Fibroblast of skin of left quadriceps (primary cell): Measurements from ENCODE around the gene TMC5.

ENCODE experiments used
- DNase-seq, 2 experiments: peaks; one replicate each; pipeline ENCODE4 v3.0.0-alpha.2; 2013; ENCODE audit warnings: low read depth in 2 of 2

Gene TMC5

DNA sequence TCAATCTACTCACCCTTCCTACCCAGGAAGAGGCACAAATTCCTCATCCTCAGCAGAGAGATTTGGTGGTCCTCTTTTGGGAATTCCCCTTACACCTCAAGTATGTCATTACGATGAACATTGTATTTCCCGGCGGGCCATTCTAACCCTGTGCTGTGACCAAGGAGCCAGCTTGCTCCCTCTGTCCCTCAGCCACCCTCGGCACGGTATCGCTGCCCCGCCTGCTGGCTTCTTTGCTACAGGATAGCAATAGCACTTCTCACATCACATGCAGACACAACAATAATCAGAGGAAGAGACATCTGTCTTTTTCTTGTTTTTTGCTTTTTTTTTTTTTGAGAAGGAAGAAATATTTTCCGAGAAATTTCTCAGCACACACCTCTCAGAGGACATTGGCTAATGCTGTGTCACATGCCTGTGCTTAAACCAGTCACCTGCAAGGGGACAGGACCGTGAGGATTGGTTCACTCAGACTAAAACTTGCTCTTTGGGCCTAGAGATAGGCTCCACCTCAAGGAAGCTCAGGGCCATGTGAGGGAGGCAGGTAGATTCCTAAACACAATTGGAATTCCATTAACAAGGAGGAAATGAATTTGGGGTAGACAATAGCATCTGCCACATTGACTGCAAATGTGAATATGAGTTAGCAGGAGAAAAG lies 41.2 kb downstream of the TMC5 start:
- no peak for DNase-seq

DNA sequence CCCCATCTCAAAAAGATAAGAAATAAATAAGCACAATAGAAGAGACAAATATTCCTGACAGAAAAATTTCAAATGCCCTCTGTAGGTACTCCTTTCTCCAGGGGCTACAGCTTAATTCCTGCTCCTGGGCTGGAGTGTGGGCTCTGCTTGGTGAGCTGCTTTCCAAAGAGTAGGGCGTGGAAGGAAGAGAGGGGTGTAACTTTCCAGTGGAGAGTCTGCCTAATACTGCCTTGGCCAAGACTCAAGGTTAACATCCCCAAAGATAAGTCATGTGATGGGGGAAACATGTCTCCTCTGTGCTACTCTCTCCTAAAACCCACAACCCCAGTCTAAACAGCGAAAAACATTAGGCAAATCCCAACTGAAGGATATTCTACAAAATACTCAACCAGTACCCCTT lies 42.7 kb downstream of the TMC5 start:
- DNase-seq = no peak

DNA sequence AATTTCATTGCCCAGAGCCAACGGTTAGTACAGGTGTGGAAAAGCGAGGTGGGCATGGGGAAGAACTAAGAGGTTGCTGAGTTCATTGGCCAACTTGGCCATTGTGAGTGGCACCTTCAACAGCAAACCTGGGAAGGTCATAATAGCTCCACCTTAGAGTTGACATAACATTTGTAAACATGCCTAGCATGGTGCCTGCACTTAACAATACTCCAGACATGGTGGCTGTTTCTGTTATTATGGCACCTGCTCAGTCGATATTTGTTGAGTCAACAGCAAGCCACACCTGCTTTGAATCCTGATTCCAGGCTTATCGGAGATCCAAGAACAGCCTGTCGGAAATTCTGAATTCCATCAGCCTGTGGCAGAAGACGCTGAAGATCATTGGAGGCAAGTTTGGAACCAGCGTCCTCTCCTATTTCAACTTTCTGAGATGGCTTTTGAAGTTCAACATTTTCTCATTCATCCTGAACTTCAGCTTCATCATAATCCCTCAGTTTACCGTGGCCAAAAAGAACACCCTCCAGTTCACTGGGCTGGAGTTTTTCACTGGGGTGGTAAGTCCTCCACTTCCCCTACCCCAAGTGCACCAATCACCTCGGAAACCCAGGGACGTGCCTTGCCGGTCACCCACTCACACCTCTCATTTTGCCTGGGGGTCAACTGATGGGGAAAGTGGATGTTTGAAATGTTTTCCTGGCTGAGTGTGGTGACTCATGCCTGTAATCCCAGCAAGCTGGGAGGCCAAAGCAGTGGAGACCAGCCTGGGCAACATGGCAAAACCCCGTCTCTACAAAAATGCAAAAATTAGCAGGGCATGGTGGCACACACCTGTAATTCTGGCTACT lies 46.0 kb downstream of the TMC5 start:
- DNase-seq = no peak

DNA sequence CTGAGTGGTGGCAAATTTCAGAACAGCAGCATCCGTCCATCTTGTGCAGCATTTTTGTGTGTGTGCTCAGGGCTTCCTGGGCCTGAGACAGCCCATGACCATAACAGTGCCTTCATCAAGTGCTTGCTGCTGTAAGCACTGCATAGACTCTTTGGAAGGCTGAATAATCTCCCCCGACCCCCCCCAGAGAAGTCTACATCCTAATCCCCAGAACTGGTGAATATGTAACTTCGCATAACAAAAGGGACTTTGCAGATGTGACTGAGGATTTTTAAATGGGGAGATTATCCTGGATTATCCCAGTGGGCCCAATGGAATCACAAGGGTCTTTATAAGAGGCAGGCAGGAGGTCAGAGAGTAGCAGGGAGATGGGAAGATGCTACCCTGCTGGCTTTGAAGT lies 50.6 kb downstream of the TMC5 start:
- DNase-seq = no peak

DNA sequence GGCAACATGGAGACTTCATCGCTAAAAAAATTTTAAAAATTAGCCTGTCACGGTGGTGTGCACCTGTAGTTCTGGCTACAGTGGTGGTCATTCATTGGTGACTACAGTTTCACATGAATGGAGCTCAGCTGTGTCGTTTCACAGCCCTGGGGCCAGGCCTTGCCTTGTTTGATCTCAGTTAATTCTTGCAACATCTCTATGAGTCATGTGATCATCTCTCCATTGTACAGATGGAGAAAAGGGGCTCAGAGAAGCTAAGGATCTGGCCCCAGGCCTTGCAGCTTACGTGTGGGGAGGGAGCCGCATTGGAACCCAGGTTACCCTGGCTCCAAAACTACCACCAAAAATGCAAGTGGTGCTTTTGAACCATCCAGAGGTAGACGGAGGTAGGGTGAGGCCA lies 54.8 kb downstream of the TMC5 start:
- no peak for DNase-seq

DNA sequence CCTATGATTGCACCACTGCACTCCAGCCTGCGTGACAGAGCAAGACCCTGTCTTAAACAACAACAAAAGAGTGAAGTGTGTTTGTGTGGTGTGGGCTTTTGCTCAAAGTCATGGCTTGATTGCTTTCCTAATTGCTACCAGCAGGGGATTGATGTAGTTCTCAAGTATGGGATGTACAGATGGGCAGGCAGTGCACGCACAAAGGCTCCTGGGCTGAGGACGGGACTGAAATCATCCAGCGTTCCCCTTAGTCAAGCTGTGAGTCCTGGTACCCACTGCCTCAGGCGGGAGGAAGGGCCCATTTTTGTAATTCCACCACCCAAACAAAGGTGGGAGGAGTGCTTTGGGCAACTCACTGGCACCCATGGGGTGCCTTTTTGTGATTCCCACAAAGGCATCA lies 56.9 kb downstream of the TMC5 start:
- no peak for DNase-seq

DNA sequence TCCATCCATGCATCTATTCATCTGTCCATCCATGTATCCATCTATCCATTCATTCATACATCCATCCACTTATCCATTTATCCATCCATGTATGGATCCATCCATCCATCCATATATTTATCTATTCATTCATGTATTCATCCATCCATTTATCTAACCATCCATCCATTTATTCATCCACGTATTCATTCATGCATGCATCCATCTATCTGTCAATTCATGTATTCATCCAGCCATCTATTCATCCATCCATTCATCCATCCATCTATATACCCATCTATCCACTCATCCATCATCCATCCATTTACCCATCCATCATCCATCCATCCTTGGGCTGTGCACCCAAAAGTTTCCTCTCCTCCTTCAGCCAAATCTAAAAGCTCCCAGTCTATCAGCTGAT lies 60.8 kb downstream of the TMC5 start:
- DNase-seq = no peak

DNA sequence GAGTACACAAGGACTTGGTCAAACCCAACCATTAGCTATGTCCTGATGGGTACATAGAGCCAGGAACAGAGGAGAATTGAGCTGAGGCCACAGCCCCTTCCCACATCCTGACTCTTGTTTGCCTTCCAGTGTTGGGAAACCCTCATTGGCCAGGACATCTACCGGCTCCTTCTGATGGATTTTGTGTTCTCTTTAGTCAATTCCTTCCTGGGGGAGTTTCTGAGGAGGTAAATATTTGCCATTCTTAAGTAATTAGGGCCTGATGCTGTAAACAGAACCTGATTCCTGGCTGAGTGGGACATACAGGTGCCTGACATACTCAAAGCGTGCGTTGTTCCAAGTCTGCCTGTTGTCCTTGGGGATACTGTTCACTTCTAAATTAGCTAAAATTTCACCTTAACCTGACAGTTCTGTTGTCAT lies 61.6 kb downstream of the TMC5 start:
- DNase-seq = no peak

DNA sequence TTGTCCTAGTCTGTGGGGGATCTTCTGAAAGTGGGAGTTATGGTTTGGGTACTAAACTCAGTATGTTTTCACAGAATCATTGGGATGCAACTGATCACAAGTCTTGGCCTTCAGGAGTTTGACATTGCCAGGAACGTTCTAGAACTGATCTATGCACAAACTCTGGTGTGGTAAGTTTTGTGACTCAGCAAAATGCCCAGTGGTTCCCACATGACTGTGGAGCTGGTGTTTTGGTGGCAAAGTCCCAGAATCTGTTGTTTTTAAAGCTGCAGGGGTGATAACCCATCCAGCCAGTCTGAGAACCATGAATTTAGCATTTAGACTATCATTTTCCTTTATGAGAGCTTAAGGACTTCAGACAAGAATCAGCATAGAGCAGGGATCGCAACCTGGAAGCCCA lies 63.6 kb downstream of the TMC5 start:
- DNase-seq = no peak

DNA sequence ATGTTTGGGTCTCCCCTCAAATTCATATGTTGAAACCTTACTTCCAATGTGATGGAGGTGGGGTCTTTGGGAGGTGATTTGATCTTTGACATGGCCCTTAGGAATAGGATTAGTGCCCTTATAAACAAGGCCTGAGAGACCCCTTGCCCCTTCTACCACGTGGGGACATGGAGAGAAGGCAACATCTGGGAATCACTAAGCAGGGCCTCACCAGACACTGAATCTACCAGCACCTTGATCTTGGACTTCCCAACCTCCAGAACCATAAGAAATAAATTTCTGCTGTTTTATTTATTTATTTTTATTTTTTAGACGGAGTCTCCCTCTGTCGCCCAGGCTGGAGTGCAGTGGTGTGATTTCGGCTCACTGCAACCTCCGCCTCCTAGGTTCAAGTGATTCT lies 64.1 kb downstream of the TMC5 start:
- no peak for DNase-seq

DNA sequence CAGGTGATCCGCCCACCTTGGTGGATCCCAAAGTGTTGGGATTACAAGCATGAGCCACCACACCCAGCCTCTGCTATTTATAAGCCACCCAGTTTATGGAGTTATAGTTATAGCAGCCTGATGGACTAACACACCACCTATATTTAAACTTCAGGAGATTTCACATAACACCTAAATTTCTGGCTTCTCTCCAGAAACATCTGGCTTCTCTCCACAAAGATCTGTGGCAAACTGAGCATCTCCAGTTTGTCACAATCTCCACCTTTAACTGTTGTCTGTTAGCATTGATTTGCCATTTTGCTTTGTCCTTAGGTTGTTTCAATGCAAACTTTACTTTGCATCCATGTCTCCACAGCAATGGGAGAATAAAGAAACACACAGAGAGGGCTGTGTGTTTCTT lies 64.6 kb downstream of the TMC5 start:
- no peak for DNase-seq

DNA sequence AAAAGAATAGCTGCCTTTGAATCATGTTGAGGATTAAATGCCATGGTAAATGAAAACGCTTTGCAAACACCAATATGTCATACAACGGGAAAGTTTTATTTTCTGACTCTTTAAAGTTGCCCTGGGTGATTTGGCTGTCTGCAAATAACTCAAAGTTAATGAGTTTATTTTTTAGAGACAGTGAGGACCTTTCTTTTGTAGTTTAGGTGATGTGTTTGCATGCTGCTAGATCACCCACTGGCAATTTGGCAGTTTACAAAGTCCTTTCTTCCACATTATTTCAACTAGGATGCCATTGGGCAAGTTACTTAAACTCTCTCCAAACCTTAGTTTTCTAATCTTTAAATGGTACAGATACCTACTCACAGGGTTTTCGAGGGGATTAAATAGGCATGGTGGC lies 66.4 kb downstream of the TMC5 start:
- no peak for DNase-seq

DNA sequence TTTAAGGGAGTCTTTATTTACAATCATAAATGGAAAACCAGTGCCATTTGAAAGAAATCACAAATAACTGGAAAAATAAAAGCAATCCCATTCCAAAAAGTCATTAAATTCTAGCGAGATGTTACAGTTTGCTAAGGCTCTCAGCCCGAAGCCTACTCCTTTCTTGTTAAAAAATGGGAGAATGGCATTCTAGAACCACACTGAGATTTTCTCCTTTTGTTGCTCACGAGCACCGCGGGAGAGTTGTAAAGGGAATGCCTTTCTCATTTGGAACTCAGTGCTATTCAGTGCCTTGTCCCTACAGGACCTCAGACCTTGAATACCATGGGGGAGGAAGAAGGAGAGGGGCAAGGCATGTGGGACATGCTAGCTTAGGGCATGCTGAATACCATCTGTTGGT lies 67.9 kb downstream of the TMC5 start:
- DNase-seq = no peak

DNA sequence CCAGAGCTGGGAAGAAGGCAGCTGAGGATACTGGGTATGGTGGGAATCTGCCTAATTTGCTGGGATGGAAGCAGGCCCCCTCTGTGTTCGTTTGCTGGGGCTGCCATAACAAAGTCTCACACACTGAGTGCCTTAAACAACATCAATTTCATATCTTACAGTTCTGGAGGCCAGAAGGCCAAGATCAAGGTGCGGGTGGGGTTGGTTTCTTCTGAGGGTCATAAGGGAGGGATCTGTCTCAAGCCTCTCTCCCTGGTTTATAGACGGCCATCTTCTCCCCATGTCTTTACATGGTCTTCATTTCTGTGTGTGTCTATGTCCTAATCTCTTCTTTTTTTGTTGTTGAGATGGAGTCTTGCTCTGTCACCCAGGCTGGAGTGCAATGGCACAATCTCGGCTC lies 68.4 kb downstream of the TMC5 start:
- no peak for DNase-seq

DNA sequence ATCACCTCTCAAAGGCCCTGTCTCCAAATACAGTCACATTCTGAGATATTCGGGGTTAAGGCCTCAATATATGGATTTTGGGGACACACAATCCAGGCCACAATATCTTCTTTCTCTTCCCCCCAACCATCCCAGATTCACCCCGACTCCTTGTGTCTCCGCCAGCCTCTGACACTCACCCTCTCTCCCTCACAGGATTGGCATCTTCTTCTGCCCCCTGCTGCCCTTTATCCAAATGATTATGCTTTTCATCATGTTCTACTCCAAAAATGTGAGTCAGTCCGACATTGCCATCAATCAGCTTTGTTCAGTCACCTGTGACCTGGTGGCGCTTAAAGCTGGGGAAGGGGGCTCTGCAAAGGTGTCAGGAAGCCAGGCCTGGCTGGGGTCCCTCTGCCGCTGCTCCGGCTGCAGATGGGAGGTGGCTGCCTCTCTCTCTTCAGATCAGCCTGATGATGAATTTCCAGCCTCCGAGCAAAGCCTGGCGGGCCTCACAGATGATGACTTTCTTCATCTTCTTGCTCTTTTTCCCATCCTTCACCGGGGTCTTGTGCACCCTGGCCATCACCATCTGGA lies 69.2 kb downstream of the TMC5 start:
- DNase-seq = no peak

DNA sequence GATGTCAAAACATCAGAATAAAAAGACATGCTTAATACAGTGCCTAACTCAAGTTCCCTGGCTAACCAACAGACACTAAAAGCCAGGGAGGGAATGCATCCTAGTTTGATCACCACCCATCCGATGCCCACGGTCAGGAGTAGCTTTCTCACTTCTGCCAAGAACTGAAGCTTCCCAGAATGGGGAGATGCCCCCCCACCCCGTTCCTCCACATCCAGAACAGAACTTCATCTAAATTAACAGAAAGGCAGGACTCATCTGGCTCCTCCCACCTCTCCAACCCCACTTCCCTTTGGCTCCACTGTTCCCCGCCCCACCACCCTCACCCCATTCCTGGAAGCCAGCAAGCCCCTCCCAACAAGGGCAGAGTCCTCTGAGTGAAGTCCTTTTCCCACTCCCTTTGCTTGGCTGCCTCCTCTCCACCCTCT lies 70.5 kb downstream of the TMC5 start:
- no peak for DNase-seq

DNA sequence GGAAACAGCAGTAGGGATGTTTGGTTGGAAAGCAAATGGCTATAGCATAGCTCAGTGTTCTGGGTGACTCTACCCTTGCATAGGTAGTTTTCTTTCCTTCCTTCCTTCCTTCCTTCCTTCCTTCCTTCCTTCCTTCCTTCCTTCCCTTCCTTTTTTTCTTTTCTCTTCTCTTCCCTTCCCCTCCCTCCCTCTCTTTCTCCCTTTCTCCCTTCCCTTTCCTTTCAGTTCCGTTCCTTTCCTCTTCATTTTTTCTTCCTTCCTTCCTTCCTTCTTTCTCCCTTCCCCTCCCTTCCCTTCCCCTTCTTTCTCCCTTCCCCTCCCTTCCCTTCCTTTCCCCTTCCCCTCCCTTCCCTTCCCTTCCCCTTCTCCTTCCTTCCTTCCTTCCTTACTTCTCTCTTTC lies 72.9 kb downstream of the TMC5 start:
- DNase-seq = no peak

DNA sequence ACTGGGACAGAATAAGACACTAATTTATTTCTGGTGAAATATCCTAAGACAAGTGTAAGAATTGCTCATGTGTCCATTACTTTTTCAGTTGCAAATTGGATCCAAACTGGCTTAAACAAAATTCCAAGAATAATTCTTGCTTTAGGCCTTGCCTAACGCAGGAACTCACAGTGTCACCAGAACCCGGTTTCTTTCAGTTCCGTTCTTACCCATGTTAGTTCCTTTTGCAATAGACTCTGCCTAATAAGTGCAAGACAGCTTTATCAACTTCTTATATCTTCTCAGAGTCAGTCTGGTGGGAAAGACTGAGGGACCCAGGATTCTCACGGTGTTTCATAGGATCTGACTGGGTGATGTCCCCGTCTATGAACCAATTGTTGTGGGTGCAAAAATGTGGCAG lies 79.5 kb downstream of the TMC5 start:
- DNase-seq = no peak

DNA sequence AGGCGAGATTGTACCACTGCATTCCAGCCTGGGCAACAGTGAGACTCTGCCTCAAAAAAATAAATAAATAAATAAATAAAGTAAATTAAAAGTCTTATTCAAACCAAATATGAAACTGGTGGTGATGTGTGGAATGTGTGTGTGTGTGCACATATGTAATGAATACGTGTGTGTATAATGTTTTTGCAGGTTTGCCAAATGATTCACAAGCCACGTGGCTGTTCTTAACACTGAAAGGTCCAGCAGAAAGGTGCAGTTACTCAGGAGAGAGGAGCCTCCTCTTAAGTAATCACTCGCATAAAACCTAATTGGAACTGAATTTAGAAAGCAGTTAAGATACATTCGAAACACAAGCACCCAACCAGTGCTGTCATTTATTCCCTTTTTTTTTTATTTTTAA lies 81.3 kb downstream of the TMC5 start:
- no peak for DNase-seq

DNA sequence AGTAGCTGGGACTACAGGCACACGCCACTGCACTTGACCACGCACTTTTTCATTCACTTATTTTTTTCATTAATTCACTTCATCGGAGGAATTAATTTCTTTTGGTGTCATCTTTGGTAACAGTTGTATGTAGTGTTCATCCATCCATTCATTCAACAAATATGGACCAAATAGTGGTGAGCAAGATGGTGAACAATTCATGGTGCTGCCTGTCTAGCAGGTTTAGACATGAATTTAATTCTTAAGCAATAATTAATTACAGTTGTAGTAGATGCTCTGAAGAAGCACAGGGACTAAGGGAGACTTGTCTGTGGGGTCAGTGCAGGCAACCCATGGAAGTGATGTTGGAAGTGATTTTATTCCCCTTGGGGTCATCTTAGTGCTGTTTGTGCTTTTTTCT lies 81.8 kb downstream of the TMC5 start:
- DNase-seq = no peak

DNA sequence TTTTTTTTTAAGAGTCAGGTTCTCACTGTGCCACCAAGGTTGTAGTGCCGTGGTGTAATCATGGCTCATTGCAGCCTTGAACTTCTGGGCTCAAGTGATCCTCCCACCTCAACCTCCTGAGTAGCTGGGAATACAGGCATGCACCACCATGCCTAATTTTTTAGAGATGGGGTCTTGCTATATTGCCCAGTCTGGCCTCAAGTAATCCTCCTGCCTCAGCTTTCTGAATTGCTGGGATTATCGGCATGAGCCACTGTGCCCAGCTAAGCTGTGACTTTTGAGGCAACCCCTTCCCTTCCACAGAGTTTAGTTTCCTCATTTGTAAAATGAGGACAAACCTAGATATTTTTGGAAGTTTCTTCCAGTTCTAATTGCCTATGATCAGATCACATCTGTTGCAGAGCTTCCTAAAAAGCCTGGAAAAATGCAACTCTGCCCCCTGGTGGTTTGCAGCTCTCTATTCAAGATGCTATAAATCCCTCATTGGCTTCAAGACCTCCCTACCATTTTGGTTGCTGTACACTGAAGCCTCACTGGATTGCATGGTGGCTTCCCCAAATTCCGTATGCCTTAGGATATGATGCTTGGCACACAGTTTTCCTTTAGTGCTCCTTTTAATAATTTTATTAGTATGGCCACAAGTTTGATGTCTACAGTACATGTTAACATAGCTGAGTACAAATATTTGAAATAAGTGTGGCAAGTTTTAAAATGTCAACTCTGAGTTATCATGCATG lies 84.9 kb downstream of the TMC5 start:
- peak; percentile 45 to 48 for DNase-seq

DNA sequence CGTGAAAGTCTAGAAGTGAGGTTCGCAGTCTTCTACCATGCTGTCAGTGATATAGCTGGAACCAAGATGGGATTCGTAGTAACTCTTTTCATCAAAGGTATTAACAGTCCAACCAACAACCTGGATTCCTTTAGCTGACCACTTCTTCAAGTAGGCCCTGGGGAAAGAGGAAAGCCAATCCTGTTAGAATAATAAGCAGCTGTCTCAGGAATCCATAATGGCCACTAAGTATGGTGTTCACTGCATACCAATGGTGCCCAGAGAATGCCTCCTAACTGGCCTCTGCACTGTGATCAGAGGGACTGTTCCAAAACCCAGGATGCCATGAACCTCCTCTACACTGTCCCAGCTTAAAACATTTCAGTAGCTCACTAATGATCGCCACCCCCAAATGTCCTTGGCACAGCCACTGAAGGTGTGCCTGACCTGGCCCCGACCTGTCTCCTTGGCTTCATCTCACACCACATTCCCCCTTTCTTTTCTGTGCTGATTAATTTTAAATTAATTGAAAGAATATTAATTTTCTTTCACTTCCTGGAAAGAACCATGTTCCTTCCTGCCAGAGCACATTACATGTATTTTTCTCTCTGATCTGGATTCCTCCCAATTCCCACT lies 85.9 kb downstream of the TMC5 start:
- DNase-seq = no peak
